Globus pallidus (tissue), 1 donor: ENCODE data around the gene CLMN.

Experiments
- DNase-seq: peaks from one replicate; pipeline ENCODE4 v3.0.0-alpha.2; 2015; ENCODE audit warnings: low spot score

The CLMN gene

DNA sequence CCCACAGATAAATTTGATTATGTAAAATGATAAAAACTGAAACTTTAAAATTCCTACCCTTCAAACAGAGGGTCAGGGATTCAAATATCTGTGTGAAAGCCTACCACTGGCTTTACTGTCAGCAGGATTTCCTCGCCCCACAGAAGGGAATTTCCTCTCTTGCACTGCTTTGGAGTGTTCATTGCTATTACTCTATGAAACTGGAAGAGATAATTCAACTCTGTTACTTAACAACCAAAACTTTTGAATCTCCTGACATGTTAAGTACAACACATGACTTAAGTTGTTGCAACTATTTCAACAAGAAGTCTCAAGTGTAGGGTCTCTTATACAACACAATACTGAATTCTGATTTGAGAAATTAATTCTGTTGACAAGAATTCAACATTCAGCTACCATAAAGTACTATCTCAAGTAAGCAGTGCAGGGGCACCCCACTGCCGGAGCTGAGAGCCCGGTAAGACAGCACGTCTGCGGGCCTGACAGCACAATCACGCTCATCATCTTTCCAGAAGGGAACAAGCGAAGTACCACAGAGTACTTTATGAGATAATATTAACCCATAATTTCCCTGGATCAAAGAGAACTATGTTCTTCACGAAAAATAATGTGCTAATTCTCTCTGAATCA is 185.3 kb downstream of the CLMN start:
- no peak for DNase-seq

GRCh38 chr14:95133282-95133681 is 186.4 kb downstream of the CLMN start:
- DNase-seq, result peak; percentile 75

DNA sequence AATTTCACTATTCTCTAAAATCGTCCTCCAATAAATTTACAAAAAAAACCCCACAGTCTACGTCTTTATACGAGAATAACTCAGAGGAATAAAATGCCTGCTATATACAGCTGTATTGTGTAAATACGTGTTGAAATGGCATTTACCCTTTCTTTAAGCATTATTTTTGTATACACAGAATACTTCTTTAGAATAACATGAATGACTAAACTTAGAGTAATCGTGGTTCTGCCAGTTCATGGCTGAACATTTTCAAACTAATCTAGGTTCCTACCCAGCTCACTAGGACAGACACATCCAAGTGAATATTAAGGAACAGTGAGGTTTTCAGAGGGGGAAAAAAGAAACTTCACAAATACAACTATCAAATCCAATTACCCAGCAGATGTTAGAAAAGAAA is 186.9 kb downstream of the CLMN start:
- DNase-seq, result no peak
